Measurements from ENCODE around the gene HOXB6.

The HOXB6 gene

GRCh38 chr17:48586355-48587258 lies 18.2 kb downstream of the HOXB6 start:
- no peak for DNase-seq (ENCODE audit: low read depth, low spot score)
- Histone ChIP-seq H3K36me3 (ENCODE audit: insufficient read depth, low read length) (peaks cover 10% of the 10 kb centered on the region), H3K27ac (no peak overlapping the region), H3K9me3 (ENCODE audit: low read depth, low read length) (no peaks in the 10 kb centered on the region), H3K9ac (ENCODE audit: insufficient read length) (peak overlapping the region; percentile 46), H3K4me3 (no peak overlapping the region; the same call in 1 of the 2 replicates)
- TF ChIP-seq FOXP2 (optimal IDR thresholded peaks at IDR 0.05; ENCODE audit: control extremely low read depth, extremely low read length, insufficient read depth): no peak

DNA sequence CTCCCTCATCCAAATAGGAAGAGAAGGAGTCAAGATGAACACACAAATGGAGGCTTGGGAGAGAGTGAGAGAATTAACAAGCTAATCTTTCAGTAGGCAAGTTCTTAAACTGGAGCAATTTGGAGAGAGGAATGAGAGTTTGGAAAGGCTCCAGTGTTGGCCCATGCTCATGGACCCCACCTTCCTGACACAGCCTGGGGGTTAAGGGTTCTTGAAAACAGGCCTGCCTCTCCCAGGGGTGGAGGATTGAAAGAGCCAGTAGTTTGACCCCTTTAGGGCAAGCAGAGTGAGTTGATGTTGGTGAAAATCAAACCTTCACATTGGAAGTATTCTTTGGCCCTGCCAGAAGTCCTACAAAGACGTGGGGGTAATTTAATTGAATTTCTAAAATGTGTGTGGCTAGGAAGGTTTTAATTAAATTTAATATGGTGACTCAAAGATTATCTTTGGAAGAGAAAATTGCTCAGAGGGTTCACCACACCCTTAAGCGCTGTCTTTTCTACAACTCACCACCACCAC lies 20.5 kb downstream of the HOXB6 start:
- TF ChIP-seq POLR2AphosphoS5 (IDR thresholded peaks at IDR 0.05; ENCODE audit: borderline replicate concordance, low read depth, low read length) (no peak), EZH2 (IDR thresholded peaks at IDR 0.05) (no peak), FOXP2 (optimal IDR thresholded peaks at IDR 0.05; ENCODE audit: control extremely low read depth, extremely low read length, insufficient read depth) (no peak)
- H3K9me3 ChIP-seq (ENCODE audit: low read depth, low read length): no peaks in the 10 kb centered on the region
- H3K36me3 ChIP-seq (ENCODE audit: insufficient read depth, low read length): no peaks in the 10 kb centered on the region
- DNase-seq (ENCODE audit: low read depth, low spot score): no peak
- 0 out of 2 replicates have a peak overlapping the region, but pooled peaks have one; percentile 61 for H3K27ac ChIP-seq
- no peak overlapping the region for H3K9ac ChIP-seq (ENCODE audit: insufficient read length)
- no peak overlapping the region; the same call in 1 of the 2 replicates for H3K4me3 ChIP-seq

DNA sequence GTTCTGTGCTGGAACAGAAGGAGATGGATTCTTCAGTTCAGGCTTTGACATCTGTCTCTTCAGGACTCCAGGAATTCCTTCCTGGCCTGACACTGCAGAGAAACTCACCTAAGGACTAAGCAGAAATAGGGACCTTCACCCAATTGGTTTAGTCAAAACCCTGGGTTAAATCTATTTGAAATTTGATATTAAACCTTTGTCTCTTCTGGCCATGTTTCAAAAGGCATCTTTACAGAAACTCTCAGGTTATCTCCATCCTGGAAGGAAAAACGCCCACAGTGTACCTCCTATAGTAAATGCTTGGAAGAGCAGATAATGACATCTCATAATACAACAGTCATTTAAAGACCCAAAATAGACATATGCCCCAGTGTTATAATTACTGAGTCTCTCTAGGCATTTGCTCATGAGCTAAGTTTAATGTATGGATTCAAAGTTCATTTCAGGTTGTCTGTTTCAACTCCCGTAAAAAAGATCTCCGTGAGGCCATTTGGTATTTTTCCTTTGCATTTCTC lies 21.0 kb downstream of the HOXB6 start:
- Histone ChIP-seq H3K27ac (0 out of 2 replicates have a peak overlapping the region, but pooled peaks have one; percentile 61), H3K9me3 (ENCODE audit: low read depth, low read length) (no peaks in the 10 kb centered on the region), H3K36me3 (ENCODE audit: insufficient read depth, low read length) (no peaks in the 10 kb centered on the region), H3K4me3 (no peak overlapping the region; the same call in 1 of the 2 replicates), H3K9ac (ENCODE audit: insufficient read length) (no peak overlapping the region)
- DNase-seq (ENCODE audit: low read depth, low spot score): no peak
- no peak for TF ChIP-seq POLR2AphosphoS5 (IDR thresholded peaks at IDR 0.05; ENCODE audit: borderline replicate concordance, low read depth, low read length)
- no peak for TF ChIP-seq EZH2 (IDR thresholded peaks at IDR 0.05)
- no peak for TF ChIP-seq FOXP2 (optimal IDR thresholded peaks at IDR 0.05; ENCODE audit: control extremely low read depth, extremely low read length, insufficient read depth)

DNA sequence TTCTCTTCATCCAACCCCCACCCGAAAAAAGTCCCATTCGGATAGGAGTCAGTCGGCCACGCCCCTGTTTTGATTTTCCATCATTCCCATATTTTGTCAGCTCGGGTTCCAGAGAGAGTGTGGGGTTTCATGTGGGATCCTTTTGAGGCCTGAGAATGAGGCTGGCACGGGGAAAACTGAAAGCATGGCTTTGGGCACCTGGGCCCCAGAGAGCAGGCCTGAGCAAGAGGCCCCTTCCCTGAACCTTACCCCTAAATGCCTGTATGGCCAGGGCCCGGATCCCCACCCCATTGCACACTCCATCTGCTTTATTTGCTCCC lies 22.1 kb downstream of the HOXB6 start:
- Histone ChIP-seq H3K4me3 (no peak overlapping the region), H3K9ac (ENCODE audit: insufficient read length) (no peak overlapping the region), H3K9me3 (ENCODE audit: low read depth, low read length) (no peaks in the 10 kb centered on the region), H3K27ac (no peak overlapping the region), H3K36me3 (ENCODE audit: insufficient read depth, low read length) (no peaks in the 10 kb centered on the region)
- TF ChIP-seq EZH2 (IDR thresholded peaks at IDR 0.05): no peak
- no peak for TF ChIP-seq FOXP2 (optimal IDR thresholded peaks at IDR 0.05; ENCODE audit: control extremely low read depth, extremely low read length, insufficient read depth)
- TF ChIP-seq POLR2AphosphoS5 (IDR thresholded peaks at IDR 0.05; ENCODE audit: borderline replicate concordance, low read depth, low read length): no peak
- no peak for DNase-seq (ENCODE audit: low read depth, low spot score)

GRCh38 chr17:48579760-48580554 lies 24.8 kb downstream of the HOXB6 start:
- no peak for DNase-seq (ENCODE audit: low read depth, low spot score)
- Histone ChIP-seq H3K27ac (no peak overlapping the region), H3K9ac (ENCODE audit: insufficient read length) (no peak overlapping the region)

GRCh38 chr17:48579471-48579759 lies 25.4 kb downstream of the HOXB6 start:
- H3K9ac ChIP-seq (ENCODE audit: insufficient read length): no peak overlapping the region
- H3K4me3 ChIP-seq: no peak overlapping the region
- TF ChIP-seq POLR2AphosphoS5 (IDR thresholded peaks at IDR 0.05; ENCODE audit: borderline replicate concordance, low read depth, low read length) (no peak), FOXP2 (optimal IDR thresholded peaks at IDR 0.05; ENCODE audit: control extremely low read depth, extremely low read length, insufficient read depth) (no peak), EZH2 (IDR thresholded peaks at IDR 0.05) (no peak)
- DNase-seq (ENCODE audit: low read depth, low spot score): no peak
- H3K27ac ChIP-seq: no peak overlapping the region
- H3K36me3 ChIP-seq (ENCODE audit: insufficient read depth, low read length): peaks cover 6% of the 10 kb centered on the region; the same call in 1 of the 2 replicates
- H3K9me3 ChIP-seq (ENCODE audit: low read depth, low read length): no peaks in the 10 kb centered on the region

More at GRCh38 chr17:48579760-48580554, 24.8 kb downstream of the HOXB6 start:
- Histone ChIP-seq H3K9me3 (ENCODE audit: low read depth, low read length) (no peaks in the 10 kb centered on the region), H3K4me3 (no peak overlapping the region), H3K36me3 (ENCODE audit: insufficient read depth, low read length) (peaks cover 6% of the 10 kb centered on the region; the same call in 1 of the 2 replicates)
- no peak for TF ChIP-seq FOXP2 (optimal IDR thresholded peaks at IDR 0.05; ENCODE audit: control extremely low read depth, extremely low read length, insufficient read depth)
- no peak for TF ChIP-seq POLR2AphosphoS5 (IDR thresholded peaks at IDR 0.05; ENCODE audit: borderline replicate concordance, low read depth, low read length)
- TF ChIP-seq EZH2 (IDR thresholded peaks at IDR 0.05): no peak

DNA sequence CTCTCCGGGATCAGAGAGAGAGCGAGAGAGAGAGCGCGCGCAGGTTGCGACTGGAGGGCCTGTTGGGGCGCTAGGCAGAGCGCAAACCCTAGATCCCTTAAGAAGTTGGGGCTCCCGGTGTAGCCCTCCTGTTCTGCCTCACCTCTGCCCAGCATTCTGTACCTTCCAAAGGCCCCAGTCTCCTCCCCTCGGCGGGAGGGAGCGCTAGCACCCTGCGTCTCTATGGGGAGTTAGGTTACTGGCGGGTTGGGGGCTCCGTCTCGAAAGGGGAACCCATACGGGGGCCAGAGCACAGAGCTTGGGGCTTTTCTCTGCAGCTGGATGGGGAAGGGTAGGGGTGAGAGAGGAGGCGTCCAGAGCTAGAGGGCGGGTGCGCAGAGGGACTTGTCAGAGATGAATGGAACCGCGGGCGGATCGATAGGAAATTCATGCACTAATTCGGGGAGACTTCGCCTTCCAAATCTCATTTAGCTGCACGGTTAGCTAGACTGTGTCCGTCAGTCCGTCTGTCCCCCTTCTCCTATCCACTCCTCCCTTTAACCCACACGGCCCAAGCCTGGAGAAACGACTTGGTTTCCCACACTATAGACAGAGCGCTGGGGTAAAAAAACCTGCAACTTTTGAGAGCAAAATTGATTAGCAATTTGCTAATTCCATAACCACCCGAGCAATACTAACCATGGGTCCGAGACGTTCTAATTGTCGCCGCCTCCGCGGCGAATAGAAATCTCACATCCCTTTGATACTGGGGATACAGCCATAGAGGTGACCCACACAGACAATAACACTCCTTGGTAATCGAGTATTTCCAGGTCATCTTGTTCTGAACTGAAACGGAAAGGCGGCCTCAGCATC lies 25.9 kb downstream of the HOXB6 start:
- peaks cover 6% of the 10 kb centered on the region; the same call in 1 of the 2 replicates for H3K36me3 ChIP-seq (ENCODE audit: insufficient read depth, low read length)
- TF ChIP-seq POLR2AphosphoS5 (IDR thresholded peaks at IDR 0.05; ENCODE audit: borderline replicate concordance, low read depth, low read length): no peak; the same call in 1 of the 2 replicates
- no peak for TF ChIP-seq FOXP2 (optimal IDR thresholded peaks at IDR 0.05; ENCODE audit: control extremely low read depth, extremely low read length, insufficient read depth)
- TF ChIP-seq EZH2 (IDR thresholded peaks at IDR 0.05): no peak
- H3K27ac ChIP-seq: no peak overlapping the region
- peak overlapping the region; percentile 82 for H3K9ac ChIP-seq (ENCODE audit: insufficient read length)
- H3K4me3 ChIP-seq: peak overlapping the region; percentile 94
- no peak for DNase-seq (ENCODE audit: low read depth, low spot score)
- H3K9me3 ChIP-seq (ENCODE audit: low read depth, low read length): no peaks in the 10 kb centered on the region

Data from SK-N-MC (cell line).